GM23338 (cell line): ENCODE results near the gene PHACTR2. TPM values are rescaled to one million over a fixed set of nuclear protein-coding genes. Genes with fewer than 3 reads are reported as not detected.
"Not testable (repeated sequence)": the region's sequence is repeated elsewhere in the genome, so short reads cannot be mapped to it uniquely, and the experiment has no call there.

Experiments
- ATAC-seq: fragments of 200-7000 bp; cut with Tn5 transposase; 3 replicates; pipeline ENCODE4 v1.9.1; 2020
- DNase-seq: peaks from one replicate; pipeline ENCODE4 v3.0.0-alpha.2; 2015; ENCODE audit warnings: low spot score
- H2AFZ ChIP-seq: fragments of 200-600 bp; sonication (generic); 2 replicates; pipeline ENCODE4 v1.8.0; 2016; ENCODE audit warnings: antibody characterized with exemption, mild to moderate bottlenecking, moderate library complexity
- H3F3A ChIP-seq: fragments of 200-600 bp; sonication (generic); replicated peaks from 2 replicates; pipeline ENCODE4 v1.8.0; 2017; ENCODE audit warnings: antibody characterized with exemption, mixed run types, low read depth
- H3K27ac ChIP-seq: fragments of 200-600 bp; sonication (generic); 2 replicates; pipeline ENCODE4 v1.6.1; 2016; ENCODE audit warnings: low read depth
- H3K27me3 ChIP-seq: fragments of 200-600 bp; sonication (generic); 2 replicates; pipeline ENCODE4 v1.8.0; 2016; ENCODE audit warnings: mild to moderate bottlenecking, mixed run types, moderate library complexity; ENCODE audit not compliant: insufficient read depth
- H3K36me3 ChIP-seq: fragments of 200-600 bp; sonication (generic); 2 replicates; pipeline ENCODE4 v1.8.0; 2016; ENCODE audit warnings: mild to moderate bottlenecking; ENCODE audit not compliant: insufficient read depth
- H3K4me1 ChIP-seq: fragments of 200-600 bp; sonication (generic); 2 replicates; pipeline ENCODE4 v1.8.0; 2016; ENCODE audit warnings: mild to moderate bottlenecking, moderate library complexity; ENCODE audit not compliant: insufficient read depth
- H3K4me2 ChIP-seq: fragments of 200-600 bp; sonication (generic); 2 replicates; pipeline ENCODE4 v1.7.1; 2017; ENCODE audit warnings: mixed run types
- H3K4me3 ChIP-seq: fragments of 200-600 bp; sonication (generic); 2 replicates; pipeline ENCODE4 v1.6.1; 2016; ENCODE audit warnings: mixed run types
- H3K79me2 ChIP-seq: fragments of 200-600 bp; sonication (generic); replicated peaks from 2 replicates; pipeline ENCODE4 v1.8.0; 2017; ENCODE audit warnings: mild to moderate bottlenecking; ENCODE audit not compliant: insufficient read depth
- H3K9me2 ChIP-seq: fragments of 200-600 bp; sonication (generic); 2 replicates; pipeline ENCODE4 v1.8.0; 2017; ENCODE audit not compliant: insufficient read depth
- H4K20me1 ChIP-seq: fragments of 200-600 bp; sonication (generic); replicated peaks from 2 replicates; pipeline ENCODE4 v1.8.0; 2017; ENCODE audit warnings: mild to moderate bottlenecking; ENCODE audit not compliant: insufficient read depth
- H3K27ac Mint-ChIP-seq: 2 replicates; pipeline ENCODE4 v1.8.0; 2020; ENCODE audit warnings: inconsistent platforms, mild to moderate bottlenecking, moderate library complexity, mixed read lengths
- H3K27me3 Mint-ChIP-seq: 3 replicates; pipeline ENCODE4 v1.8.0; 2022; ENCODE audit warnings: low read depth, mild to moderate bottlenecking, moderate library complexity, mixed read lengths, inconsistent platforms; ENCODE audit not compliant: insufficient read depth, poor library complexity
- H3K36me3 Mint-ChIP-seq: 3 replicates; pipeline ENCODE4 v1.8.0; 2021; ENCODE audit warnings: low read depth, mild to moderate bottlenecking, inconsistent platforms, moderate library complexity, mixed read lengths
- H3K4me1 Mint-ChIP-seq: 3 replicates; pipeline ENCODE4 v1.8.0; 2020; ENCODE audit warnings: mild to moderate bottlenecking, inconsistent platforms, mixed read lengths
- H3K4me3 Mint-ChIP-seq: 3 replicates; pipeline ENCODE4 v1.8.0; 2021; ENCODE audit warnings: moderate library complexity, mild to moderate bottlenecking, inconsistent platforms, mixed read lengths
- H3K9me3 Mint-ChIP-seq: 3 replicates; pipeline ENCODE4 v1.8.0; 2020; ENCODE audit warnings: moderate library complexity, mild to moderate bottlenecking, inconsistent platforms, mixed read lengths
- ZNF462 ChIP-seq: fragments of 250-450 bp; sonication (Bioruptor Pico); IDR thresholded peaks from 2 replicates; pipeline ENCODE4 v1.5.0; 2020; ENCODE audit warnings: mild to moderate bottlenecking, moderate library complexity
- polyA plus RNA-seq: library from polyadenylated mRNA; unstranded; fragments of >200 nt; fragmentation: Nextera tagmentation; extraction: Ambion mirVana; gene quantifications from 2 replicates; pipeline ENCODE4 v1.2.1, GENCODE V29; 2016
- total RNA-seq: library from RNA; depleted of rRNA; stranded (reverse); fragments of >200 nt; shearing (Covaris generic); gene quantifications from 2 replicates; pipeline ENCODE4 v1.2.3, GENCODE V29; 2014

The PHACTR2 gene
- total and polyA plus RNA-seq, 2 experiments from 2014 or later: 67.7 to 105 TPM

- TF ChIP-seq ZNF462 (CRISPR knock-in tag): no peak
Measured at GRCh38 chr6:143845033-143845432, 167.3 kb downstream of the PHACTR2 start (continued).

- H3K36me3 Mint-ChIP-seq: peaks cover 98% of the 10 kb centered on the region
- not testable (repeated sequence) for DNase-seq, H3K4me2 ChIP-seq, H3F3A ChIP-seq, H2AFZ ChIP-seq, H3K4me1 Mint-ChIP-seq, H3K4me1 ChIP-seq, ATAC-seq, H3K27me3 ChIP-seq, H3K27me3 Mint-ChIP-seq, H3K4me3 ChIP-seq, H3K9me2 ChIP-seq, H3K27ac Mint-ChIP-seq, H3K4me3 Mint-ChIP-seq, H3K9me3 Mint-ChIP-seq, H3K27ac ChIP-seq
- peaks cover 85% of the 10 kb centered on the region for H3K79me2 ChIP-seq
- H4K20me1 ChIP-seq: peaks cover 34% of the 10 kb centered on the region
- H3K36me3 ChIP-seq: peaks cover 72% of the 10 kb centered on the region
Measured at GRCh38 chr6:143851706-143852105, 173.9 kb downstream of the PHACTR2 start.

- not testable (repeated sequence) for H3F3A ChIP-seq, H3K9me3 Mint-ChIP-seq, H3K27me3 Mint-ChIP-seq, H2AFZ ChIP-seq, H3K4me1 Mint-ChIP-seq, ATAC-seq, H3K27me3 ChIP-seq, DNase-seq, H3K4me1 ChIP-seq, H3K4me3 ChIP-seq, H3K4me3 Mint-ChIP-seq, H3K27ac Mint-ChIP-seq, H3K9me2 ChIP-seq, H3K27ac ChIP-seq, H3K4me2 ChIP-seq
- H3K36me3 ChIP-seq: peaks cover 71% of the 10 kb centered on the region
- peaks cover 100% of the 10 kb centered on the region for H3K36me3 Mint-ChIP-seq
- peaks cover 33% of the 10 kb centered on the region for H4K20me1 ChIP-seq
- peaks cover 62% of the 10 kb centered on the region for H3K79me2 ChIP-seq
Measured at GRCh38 chr6:143855057-143855456, 177.3 kb downstream of the PHACTR2 start.

- not testable (repeated sequence) for H3K27ac Mint-ChIP-seq, H3K27ac ChIP-seq, H3K9me3 Mint-ChIP-seq, H3K4me2 ChIP-seq, H3K4me3 Mint-ChIP-seq, H3K4me1 ChIP-seq, DNase-seq, H3K4me3 ChIP-seq, H3K27me3 ChIP-seq, H3K9me2 ChIP-seq, ATAC-seq, H3F3A ChIP-seq, H3K27me3 Mint-ChIP-seq, H2AFZ ChIP-seq, H3K4me1 Mint-ChIP-seq
- peaks cover 98% of the 10 kb centered on the region for H3K36me3 Mint-ChIP-seq
- peaks cover 69% of the 10 kb centered on the region for H3K36me3 ChIP-seq
- peaks cover 45% of the 10 kb centered on the region for H3K79me2 ChIP-seq
- peaks cover 32% of the 10 kb centered on the region for H4K20me1 ChIP-seq
Measured at GRCh38 chr6:143856762-143857161, 179.0 kb downstream of the PHACTR2 start.
